SK-N-SH treated with all-trans-retinoic acid at 6 μM for 48 hours (cell line): ENCODE results near the gene MOCS1.

Source experiments
- ARNTL ChIP-seq: fragments of 450-650 bp; formaldehyde crosslinking; IDR thresholded peaks from 2 replicates; pipeline ENCODE4 v1.5.0; 2020; ENCODE audit warnings: low read depth, mild to moderate bottlenecking, moderate library complexity, borderline replicate concordance
- BACH2 ChIP-seq: fragments of 250-450 bp; sonication (Bioruptor Pico); IDR thresholded peaks from 2 replicates; pipeline ENCODE4 v1.9.0; 2021; ENCODE audit warnings: mild to moderate bottlenecking, borderline replicate concordance
- CSDC2 ChIP-seq: fragments of 250-450 bp; sonication (Bioruptor Pico); IDR thresholded peaks from 2 replicates; pipeline ENCODE4 v1.5.0; 2020; ENCODE audit warnings: mild to moderate bottlenecking, moderate library complexity
- TCF4 ChIP-seq: fragments of 250-450 bp; sonication (Bioruptor Pico); IDR thresholded peaks from 2 replicates; pipeline ENCODE4 v1.8.0; 2021; ENCODE audit warnings: mild to moderate bottlenecking, moderate library complexity, borderline replicate concordance
- TOX ChIP-seq: fragments of 250-450 bp; sonication (Bioruptor Pico); IDR thresholded peaks from 2 replicates; pipeline ENCODE4 v1.8.0; 2021; ENCODE audit warnings: mild to moderate bottlenecking, moderate library complexity, borderline replicate concordance
- ZFP3 ChIP-seq: fragments of 250-450 bp; sonication (Bioruptor Pico); IDR thresholded peaks from 2 replicates; pipeline ENCODE4 v1.5.0; 2020; ENCODE audit warnings: mild to moderate bottlenecking, moderate library complexity
- ZNF565 ChIP-seq: fragments of 450-650 bp; formaldehyde crosslinking; conservative IDR thresholded peaks from 2 replicates; pipeline ENCODE4 v1.5.0; 2020; ENCODE audit warnings: low read depth, mild to moderate bottlenecking, moderate library complexity
- ZNF8 ChIP-seq: fragments of 450-650 bp; formaldehyde crosslinking; IDR thresholded peaks from 2 replicates; pipeline ENCODE4 v1.5.0; 2020; ENCODE audit warnings: mild to moderate bottlenecking, moderate library complexity
- TF ChIP-seq, protein P1 (sequence below): fragments of 250-450 bp; sonication (Bioruptor Pico); IDR thresholded peaks from 2 replicates; pipeline ENCODE4 v1.5.0; 2020; ENCODE audit warnings: mild to moderate bottlenecking, moderate library complexity
- TF ChIP-seq, protein P2 (sequence below): fragments of 250-450 bp; sonication (Bioruptor Pico); IDR thresholded peaks from 2 replicates; pipeline ENCODE4 v1.8.0; 2020; ENCODE audit warnings: mild to moderate bottlenecking, moderate library complexity, borderline replicate concordance

DNA sequence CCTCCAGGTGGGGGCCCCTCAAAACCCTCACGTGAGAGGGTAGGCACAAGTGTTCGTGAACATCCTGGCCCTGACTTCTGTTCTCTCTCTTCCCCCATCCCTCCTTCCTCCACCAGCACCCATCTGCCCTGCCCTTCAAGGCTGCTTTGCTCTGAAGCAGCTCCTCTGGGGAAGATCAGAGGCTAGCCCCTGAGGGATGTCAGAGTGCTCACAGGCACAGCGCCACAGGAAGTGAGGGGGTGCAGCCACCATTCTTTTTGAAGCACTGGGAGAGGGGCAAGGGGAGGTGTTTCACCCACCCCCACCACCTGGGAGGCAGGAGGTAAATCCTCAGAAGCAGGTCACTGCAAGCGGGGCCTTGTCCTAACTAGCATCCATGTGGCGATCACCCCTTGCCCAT is 11.4 kb downstream of the MOCS1 start:
- TF ChIP-seq TOX (CRISPR knock-in tag) (no peak), CSDC2 (no peak), BACH2 (no peak), TCF4 (CRISPR knock-in tag) (no peak), ARNTL (no peak), ZFP3 (CRISPR knock-in tag) (no peak), ZNF8 (no peak), ZNF565 (CRISPR knock-in tag) (no peak)
- TF ChIP-seq, protein P1, sequence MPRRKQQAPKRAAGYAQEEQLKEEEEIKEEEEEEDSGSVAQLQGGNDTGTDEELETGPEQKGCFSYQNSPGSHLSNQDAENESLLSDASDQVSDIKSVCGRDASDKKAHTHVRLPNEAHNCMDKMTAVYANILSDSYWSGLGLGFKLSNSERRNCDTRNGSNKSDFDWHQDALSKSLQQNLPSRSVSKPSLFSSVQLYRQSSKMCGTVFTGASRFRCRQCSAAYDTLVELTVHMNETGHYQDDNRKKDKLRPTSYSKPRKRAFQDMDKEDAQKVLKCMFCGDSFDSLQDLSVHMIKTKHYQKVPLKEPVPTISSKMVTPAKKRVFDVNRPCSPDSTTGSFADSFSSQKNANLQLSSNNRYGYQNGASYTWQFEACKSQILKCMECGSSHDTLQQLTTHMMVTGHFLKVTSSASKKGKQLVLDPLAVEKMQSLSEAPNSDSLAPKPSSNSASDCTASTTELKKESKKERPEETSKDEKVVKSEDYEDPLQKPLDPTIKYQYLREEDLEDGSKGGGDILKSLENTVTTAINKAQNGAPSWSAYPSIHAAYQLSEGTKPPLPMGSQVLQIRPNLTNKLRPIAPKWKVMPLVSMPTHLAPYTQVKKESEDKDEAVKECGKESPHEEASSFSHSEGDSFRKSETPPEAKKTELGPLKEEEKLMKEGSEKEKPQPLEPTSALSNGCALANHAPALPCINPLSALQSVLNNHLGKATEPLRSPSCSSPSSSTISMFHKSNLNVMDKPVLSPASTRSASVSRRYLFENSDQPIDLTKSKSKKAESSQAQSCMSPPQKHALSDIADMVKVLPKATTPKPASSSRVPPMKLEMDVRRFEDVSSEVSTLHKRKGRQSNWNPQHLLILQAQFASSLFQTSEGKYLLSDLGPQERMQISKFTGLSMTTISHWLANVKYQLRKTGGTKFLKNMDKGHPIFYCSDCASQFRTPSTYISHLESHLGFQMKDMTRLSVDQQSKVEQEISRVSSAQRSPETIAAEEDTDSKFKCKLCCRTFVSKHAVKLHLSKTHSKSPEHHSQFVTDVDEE, result no peak
- TF ChIP-seq, protein P2, sequence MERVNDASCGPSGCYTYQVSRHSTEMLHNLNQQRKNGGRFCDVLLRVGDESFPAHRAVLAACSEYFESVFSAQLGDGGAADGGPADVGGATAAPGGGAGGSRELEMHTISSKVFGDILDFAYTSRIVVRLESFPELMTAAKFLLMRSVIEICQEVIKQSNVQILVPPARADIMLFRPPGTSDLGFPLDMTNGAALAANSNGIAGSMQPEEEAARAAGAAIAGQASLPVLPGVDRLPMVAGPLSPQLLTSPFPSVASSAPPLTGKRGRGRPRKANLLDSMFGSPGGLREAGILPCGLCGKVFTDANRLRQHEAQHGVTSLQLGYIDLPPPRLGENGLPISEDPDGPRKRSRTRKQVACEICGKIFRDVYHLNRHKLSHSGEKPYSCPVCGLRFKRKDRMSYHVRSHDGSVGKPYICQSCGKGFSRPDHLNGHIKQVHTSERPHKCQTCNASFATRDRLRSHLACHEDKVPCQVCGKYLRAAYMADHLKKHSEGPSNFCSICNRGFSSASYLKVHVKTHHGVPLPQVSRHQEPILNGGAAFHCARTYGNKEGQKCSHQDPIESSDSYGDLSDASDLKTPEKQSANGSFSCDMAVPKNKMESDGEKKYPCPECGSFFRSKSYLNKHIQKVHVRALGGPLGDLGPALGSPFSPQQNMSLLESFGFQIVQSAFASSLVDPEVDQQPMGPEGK (CRISPR knock-in tag), result no peak
